KBM-7 (cell line): ENCODE data around the gene DKKL1.

ENCODE experiments used
- DNase-seq: peaks from one replicate; pipeline ENCODE4 v3.0.0-alpha.2; 2015
- in situ Hi-C: fragments of 300-500 bp; cut with MboI; formaldehyde crosslinking; loops from 2 replicates; pipeline ENCODE4 v1.14.3; 2020; ENCODE audit warnings: low sequenced_read_pairs, low pct_unique_long_range_greater_than_20kb, mixed read lengths

Gene DKKL1

GRCh38 chr19:49415102-49415809, 51.6 kb downstream of the DKKL1 start:
- DNase-seq: peak; percentile 39
- in situ Hi-C loops: no loop called here

- no peak for DNase-seq
- in situ Hi-C loops: no loop called here
These were observed 52.1 kb downstream of the DKKL1 start for GRCh38 chr19:49415810-49416200.

GRCh38 chr19:49417088-49417487, 53.4 kb downstream of the DKKL1 start:
- no peak for DNase-seq
- in situ Hi-C loops: no loop called here

- in situ Hi-C loops: no loop called here
- DNase-seq: no peak
These were observed 54.8 kb downstream of the DKKL1 start for GRCh38 chr19:49418511-49418910.

GRCh38 chr19:49419173-49419572, 55.5 kb downstream of the DKKL1 start:
- in situ Hi-C loops: no loop called here
- no peak for DNase-seq

- DNase-seq: no peak
- in situ Hi-C loops: no loop called here
These were observed 56.5 kb downstream of the DKKL1 start for GRCh38 chr19:49420227-49420626.

- in situ Hi-C loops: no loop called here
- peak; percentile 77 for DNase-seq
These were observed 57.6 kb downstream of the DKKL1 start for GRCh38 chr19:49421039-49421877.

- DNase-seq: no peak
- in situ Hi-C loops: no loop called here
These were observed 58.2 kb downstream of the DKKL1 start for GRCh38 chr19:49421878-49422202.

- peak; percentile 78 for DNase-seq
- in situ Hi-C loops: no loop called here
These were observed 58.9 kb downstream of the DKKL1 start for GRCh38 chr19:49422407-49423070.

- in situ Hi-C loops: no loop called here
- DNase-seq: no peak
These were observed 59.7 kb downstream of the DKKL1 start, which contains the start of gene PTH2 for GRCh38 chr19:49423071-49423984. TSS of gene PTH2 (minus strand) at chr19:49423441. CDS start at chr19:49423339, 102 bp downstream.

GRCh38 chr19:49423985-49424303, 60.3 kb downstream of the DKKL1 start:
- in situ Hi-C loops: no loop called here
- DNase-seq: no peak
